ENCODE measurements around the gene NCKAP5. TPM values are rescaled to one million over a fixed set of nuclear protein-coding genes. Genes with fewer than 3 reads are reported as not detected.

The NCKAP5 gene
- total and polyA plus RNA-seq, 4 donors: 0.57 to 2.8 (median 2.4) TPM

DNA sequence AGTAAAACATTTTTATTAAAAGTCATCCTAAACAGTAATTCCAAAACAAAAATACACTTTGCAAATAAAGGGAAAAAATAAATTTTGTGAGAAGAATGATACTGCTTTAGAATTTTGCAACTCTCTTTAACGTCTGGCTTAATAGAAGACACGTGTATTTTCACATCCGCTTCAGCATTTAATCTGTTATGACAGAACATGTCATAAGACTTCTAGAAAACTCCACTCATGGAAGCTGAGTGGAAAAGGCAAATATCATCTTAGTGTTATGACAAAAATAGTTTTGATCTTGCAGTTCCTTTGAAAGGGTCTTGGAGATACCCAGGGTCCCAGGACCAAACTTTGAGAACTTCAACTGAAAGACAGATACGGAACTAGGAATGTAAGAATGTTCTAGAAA, 350.1 kb downstream of the NCKAP5 start:
- TF ChIP-seq FOXA1 (IDR thresholded peaks at IDR 0.05) (no peak), RAD21 (IDR thresholded peaks at IDR 0.05) (no peak), GABPA (IDR thresholded peaks at IDR 0.05 in 1 of 2, conservative IDR thresholded peaks at IDR 0.05 in 1 of 2) (no peak), RXRA (IDR thresholded peaks at IDR 0.05) (no peak), JUND (IDR thresholded peaks at IDR 0.05) (no peak), FOXA2 (IDR thresholded peaks at IDR 0.05) (no peak), NR2F2 (IDR thresholded peaks at IDR 0.05) (no peak), SP1 (IDR thresholded peaks at IDR 0.05) (no peak), HNF4G (IDR thresholded peaks at IDR 0.05) (no peak), HNF4A (conservative IDR thresholded peaks at IDR 0.05) (no peak), TAF1 (conservative IDR thresholded peaks at IDR 0.05) (no peak), YY1 (IDR thresholded peaks at IDR 0.05) (no peak)
- TF ChIP-seq, protein P1, sequence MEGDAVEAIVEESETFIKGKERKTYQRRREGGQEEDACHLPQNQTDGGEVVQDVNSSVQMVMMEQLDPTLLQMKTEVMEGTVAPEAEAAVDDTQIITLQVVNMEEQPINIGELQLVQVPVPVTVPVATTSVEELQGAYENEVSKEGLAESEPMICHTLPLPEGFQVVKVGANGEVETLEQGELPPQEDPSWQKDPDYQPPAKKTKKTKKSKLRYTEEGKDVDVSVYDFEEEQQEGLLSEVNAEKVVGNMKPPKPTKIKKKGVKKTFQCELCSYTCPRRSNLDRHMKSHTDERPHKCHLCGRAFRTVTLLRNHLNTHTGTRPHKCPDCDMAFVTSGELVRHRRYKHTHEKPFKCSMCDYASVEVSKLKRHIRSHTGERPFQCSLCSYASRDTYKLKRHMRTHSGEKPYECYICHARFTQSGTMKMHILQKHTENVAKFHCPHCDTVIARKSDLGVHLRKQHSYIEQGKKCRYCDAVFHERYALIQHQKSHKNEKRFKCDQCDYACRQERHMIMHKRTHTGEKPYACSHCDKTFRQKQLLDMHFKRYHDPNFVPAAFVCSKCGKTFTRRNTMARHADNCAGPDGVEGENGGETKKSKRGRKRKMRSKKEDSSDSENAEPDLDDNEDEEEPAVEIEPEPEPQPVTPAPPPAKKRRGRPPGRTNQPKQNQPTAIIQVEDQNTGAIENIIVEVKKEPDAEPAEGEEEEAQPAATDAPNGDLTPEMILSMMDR (IDR thresholded peaks at IDR 0.05; ENCODE audit: low read depth, low read length, missing input control): no peak
- TF ChIP-seq, protein P2, sequence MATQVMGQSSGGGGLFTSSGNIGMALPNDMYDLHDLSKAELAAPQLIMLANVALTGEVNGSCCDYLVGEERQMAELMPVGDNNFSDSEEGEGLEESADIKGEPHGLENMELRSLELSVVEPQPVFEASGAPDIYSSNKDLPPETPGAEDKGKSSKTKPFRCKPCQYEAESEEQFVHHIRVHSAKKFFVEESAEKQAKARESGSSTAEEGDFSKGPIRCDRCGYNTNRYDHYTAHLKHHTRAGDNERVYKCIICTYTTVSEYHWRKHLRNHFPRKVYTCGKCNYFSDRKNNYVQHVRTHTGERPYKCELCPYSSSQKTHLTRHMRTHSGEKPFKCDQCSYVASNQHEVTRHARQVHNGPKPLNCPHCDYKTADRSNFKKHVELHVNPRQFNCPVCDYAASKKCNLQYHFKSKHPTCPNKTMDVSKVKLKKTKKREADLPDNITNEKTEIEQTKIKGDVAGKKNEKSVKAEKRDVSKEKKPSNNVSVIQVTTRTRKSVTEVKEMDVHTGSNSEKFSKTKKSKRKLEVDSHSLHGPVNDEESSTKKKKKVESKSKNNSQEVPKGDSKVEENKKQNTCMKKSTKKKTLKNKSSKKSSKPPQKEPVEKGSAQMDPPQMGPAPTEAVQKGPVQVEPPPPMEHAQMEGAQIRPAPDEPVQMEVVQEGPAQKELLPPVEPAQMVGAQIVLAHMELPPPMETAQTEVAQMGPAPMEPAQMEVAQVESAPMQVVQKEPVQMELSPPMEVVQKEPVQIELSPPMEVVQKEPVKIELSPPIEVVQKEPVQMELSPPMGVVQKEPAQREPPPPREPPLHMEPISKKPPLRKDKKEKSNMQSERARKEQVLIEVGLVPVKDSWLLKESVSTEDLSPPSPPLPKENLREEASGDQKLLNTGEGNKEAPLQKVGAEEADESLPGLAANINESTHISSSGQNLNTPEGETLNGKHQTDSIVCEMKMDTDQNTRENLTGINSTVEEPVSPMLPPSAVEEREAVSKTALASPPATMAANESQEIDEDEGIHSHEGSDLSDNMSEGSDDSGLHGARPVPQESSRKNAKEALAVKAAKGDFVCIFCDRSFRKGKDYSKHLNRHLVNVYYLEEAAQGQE (IDR thresholded peaks at IDR 0.05): no peak
- TF ChIP-seq, protein P3, sequence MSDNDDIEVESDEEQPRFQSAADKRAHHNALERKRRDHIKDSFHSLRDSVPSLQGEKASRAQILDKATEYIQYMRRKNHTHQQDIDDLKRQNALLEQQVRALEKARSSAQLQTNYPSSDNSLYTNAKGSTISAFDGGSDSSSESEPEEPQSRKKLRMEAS (IDR thresholded peaks at IDR 0.05): no peak
- TF ChIP-seq, protein P4, sequence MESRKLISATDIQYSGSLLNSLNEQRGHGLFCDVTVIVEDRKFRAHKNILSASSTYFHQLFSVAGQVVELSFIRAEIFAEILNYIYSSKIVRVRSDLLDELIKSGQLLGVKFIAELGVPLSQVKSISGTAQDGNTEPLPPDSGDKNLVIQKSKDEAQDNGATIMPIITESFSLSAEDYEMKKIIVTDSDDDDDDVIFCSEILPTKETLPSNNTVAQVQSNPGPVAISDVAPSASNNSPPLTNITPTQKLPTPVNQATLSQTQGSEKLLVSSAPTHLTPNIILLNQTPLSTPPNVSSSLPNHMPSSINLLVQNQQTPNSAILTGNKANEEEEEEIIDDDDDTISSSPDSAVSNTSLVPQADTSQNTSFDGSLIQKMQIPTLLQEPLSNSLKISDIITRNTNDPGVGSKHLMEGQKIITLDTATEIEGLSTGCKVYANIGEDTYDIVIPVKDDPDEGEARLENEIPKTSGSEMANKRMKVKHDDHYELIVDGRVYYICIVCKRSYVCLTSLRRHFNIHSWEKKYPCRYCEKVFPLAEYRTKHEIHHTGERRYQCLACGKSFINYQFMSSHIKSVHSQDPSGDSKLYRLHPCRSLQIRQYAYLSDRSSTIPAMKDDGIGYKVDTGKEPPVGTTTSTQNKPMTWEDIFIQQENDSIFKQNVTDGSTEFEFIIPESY (IDR thresholded peaks at IDR 0.05): no peak
- DNase-seq (ENCODE audit: low spot score): no peak
- no peaks in the 10 kb centered on the region for H3K36me3 ChIP-seq (ENCODE audit: control insufficient read depth in 4 of 4, insufficient read depth in 3 of 4, low read depth in 1 of 4, low read length in 3 of 4)
- H3K9ac ChIP-seq (ENCODE audit: low read depth in 1 of 2, low read length in 2 of 2): no peak overlapping the region
- H3K27me3 ChIP-seq (ENCODE audit: control insufficient read depth in 4 of 4, insufficient read depth in 4 of 4, low read length in 3 of 4): no peaks in the 10 kb centered on the region
- no peak overlapping the region for H3K4me3 ChIP-seq (ENCODE audit: low read depth in 1 of 3, low read length in 3 of 3)
- no peaks in the 10 kb centered on the region for H3K9me3 ChIP-seq (ENCODE audit: control insufficient read depth in 4 of 4, low read length in 3 of 4)
- WGBS: 84% methylated on average over 4 of the region's 4 CpGs
- H3K4me1 ChIP-seq (ENCODE audit: control insufficient read depth in 4 of 4, insufficient read depth in 4 of 4, low read length in 3 of 4): no peaks in the 10 kb centered on the region
- H3K27ac ChIP-seq (ENCODE audit: low read depth in 1 of 2, low read length in 2 of 2): no peak overlapping the region

DNA sequence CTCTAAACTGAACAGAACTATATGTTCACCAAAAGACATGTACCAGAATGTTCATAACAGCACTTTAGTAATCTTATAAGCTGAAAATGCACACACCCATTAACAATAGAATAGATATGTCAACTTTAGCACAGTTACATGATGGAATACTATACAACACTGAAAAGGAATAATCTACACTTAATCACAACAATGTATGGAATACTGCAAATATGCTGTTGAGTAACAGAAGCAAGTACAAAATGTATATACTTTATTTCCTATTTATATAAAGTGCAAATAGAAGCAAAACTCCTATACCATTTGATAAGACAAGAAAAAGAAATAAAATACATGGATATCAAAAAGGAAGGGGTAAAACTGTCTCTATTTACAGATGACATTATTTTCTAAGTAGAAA, 352.8 kb downstream of the NCKAP5 start:
- no peak overlapping the region for H3K27ac ChIP-seq (ENCODE audit: low read depth in 1 of 2, low read length in 2 of 2)
- no peaks in the 10 kb centered on the region for H3K36me3 ChIP-seq (ENCODE audit: control insufficient read depth in 4 of 4, insufficient read depth in 3 of 4, low read depth in 1 of 4, low read length in 3 of 4)
- no peaks in the 10 kb centered on the region for H3K4me1 ChIP-seq (ENCODE audit: control insufficient read depth in 4 of 4, insufficient read depth in 4 of 4, low read length in 3 of 4)
- H3K9me3 ChIP-seq (ENCODE audit: control insufficient read depth in 4 of 4, low read length in 3 of 4): no peaks in the 10 kb centered on the region
- TF ChIP-seq EGR1 (IDR thresholded peaks at IDR 0.05; ENCODE audit: low read depth in 2 of 2) (no peak), FOXA1 (IDR thresholded peaks at IDR 0.05) (no peak), GABPA (IDR thresholded peaks at IDR 0.05 in 1 of 2, conservative IDR thresholded peaks at IDR 0.05 in 1 of 2) (no peak), TAF1 (conservative IDR thresholded peaks at IDR 0.05) (no peak), SP1 (IDR thresholded peaks at IDR 0.05) (no peak), YY1 (IDR thresholded peaks at IDR 0.05) (no peak), RAD21 (IDR thresholded peaks at IDR 0.05) (no peak), HNF4A (conservative IDR thresholded peaks at IDR 0.05) (no peak)
- TF ChIP-seq, protein P4 (IDR thresholded peaks at IDR 0.05): no peak
- TF ChIP-seq, protein P5, sequence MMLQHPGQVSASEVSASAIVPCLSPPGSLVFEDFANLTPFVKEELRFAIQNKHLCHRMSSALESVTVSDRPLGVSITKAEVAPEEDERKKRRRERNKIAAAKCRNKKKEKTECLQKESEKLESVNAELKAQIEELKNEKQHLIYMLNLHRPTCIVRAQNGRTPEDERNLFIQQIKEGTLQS (IDR thresholded peaks at IDR 0.05): no peak
- TF ChIP-seq, protein P2 (IDR thresholded peaks at IDR 0.05): no peak
- no peak overlapping the region for H3K9ac ChIP-seq (ENCODE audit: low read depth in 1 of 2, low read length in 2 of 2)
- no peak for DNase-seq (ENCODE audit: low spot score)
- no peak overlapping the region for H3K4me3 ChIP-seq (ENCODE audit: low read depth in 1 of 3, low read length in 3 of 3)
- no peaks in the 10 kb centered on the region for H3K27me3 ChIP-seq (ENCODE audit: control insufficient read depth in 4 of 4, insufficient read depth in 4 of 4, low read length in 3 of 4)
